GM04503 (cell line): Measurements from ENCODE around the gene PTTG1IP2.
"Not testable (repeated sequence)": the region's sequence is repeated elsewhere in the genome, so short reads cannot be mapped to it uniquely, and the experiment has no call there.

ENCODE experiments used
- DNase-seq: peaks from one replicate; pipeline ENCODE4 v3.0.0-alpha.2; 2012; ENCODE audit warnings: low read depth

Gene PTTG1IP2

GRCh38 chr7:90469554-90469953, at the start of gene PTTG1IP2:
Gene PTTG1IP2, plus strand, starts transcription at chr7:90469639. Its CDS starts 148 bp downstream, at chr7:90469787.
- no peak for DNase-seq

GRCh38 chr7:90421651-90422050, 47.8 kb upstream of the PTTG1IP2 start:
- no peak for DNase-seq

GRCh38 chr7:90424720-90425119, 44.7 kb upstream of the PTTG1IP2 start:
- DNase-seq: no peak

GRCh38 chr7:90425376-90425775, 44.1 kb upstream of the PTTG1IP2 start:
- no peak for DNase-seq

GRCh38 chr7:90430614-90431460, 38.6 kb upstream of the PTTG1IP2 start:
- no peak for DNase-seq

- no peak for DNase-seq
Observed at GRCh38 chr7:90432752-90433151, 36.7 kb upstream of the PTTG1IP2 start.

GRCh38 chr7:90433221-90433620, 36.2 kb upstream of the PTTG1IP2 start:
- no peak for DNase-seq

- DNase-seq: no peak
Observed at GRCh38 chr7:90445633-90446032, 23.8 kb upstream of the PTTG1IP2 start.

GRCh38 chr7:90446137-90446899, 23.1 kb upstream of the PTTG1IP2 start:
- no peak for DNase-seq

GRCh38 chr7:90453259-90453891, 16.1 kb upstream of the PTTG1IP2 start:
- DNase-seq: no peak

- DNase-seq: no peak
Observed at GRCh38 chr7:90453931-90454330, 15.5 kb upstream of the PTTG1IP2 start.

GRCh38 chr7:90455163-90456030, 14.0 kb upstream of the PTTG1IP2 start:
- DNase-seq: peak; percentile 21

- no peak for DNase-seq
Observed at GRCh38 chr7:90458104-90458503, 11.3 kb upstream of the PTTG1IP2 start.

- no peak for DNase-seq
Observed at GRCh38 chr7:90459888-90460287, 9.6 kb upstream of the PTTG1IP2 start.

- DNase-seq: no peak
Observed at GRCh38 chr7:90461219-90461618, 8.2 kb upstream of the PTTG1IP2 start.

GRCh38 chr7:90463151-90463628, 6.2 kb upstream of the PTTG1IP2 start:
- DNase-seq: not testable (repeated sequence)

- no peak for DNase-seq
Observed at GRCh38 chr7:90465816-90466215, 3.6 kb upstream of the PTTG1IP2 start.

- DNase-seq: no peak
Observed at GRCh38 chr7:90472805-90473540, 3.5 kb downstream of the PTTG1IP2 start.

GRCh38 chr7:90473814-90474213, 4.4 kb downstream of the PTTG1IP2 start:
- no peak for DNase-seq

- DNase-seq: peak; percentile 56
Observed at GRCh38 chr7:90474284-90475210, 5.1 kb downstream of the PTTG1IP2 start.
